ENCODE measurements around the gene SCRN1.

GRCh38 chr7:30027065-30027456 lies 37.5 kb upstream of the SCRN1 start:
- TF ChIP-seq CTCF (IDR thresholded peaks at IDR 0.05) = no peak
- no peak for TF ChIP-seq POLR2A (IDR thresholded peaks at IDR 0.05)

Data from thyroid gland (tissue), 4 donors.